GM19438 (cell line): ENCODE measurements around the gene ATN1.

Experiments
- ATAC-seq: cut with Tn5 transposase; IDR thresholded peaks from one replicate; pipeline ENCODE4 v1.9.1; 2021; ENCODE audit warnings: low read depth; ENCODE audit not compliant: unreplicated experiment

Gene ATN1

GRCh38 chr12:6944381-6945186 lies 16.8 kb downstream of the ATN1 start:
- ATAC-seq, result peak; percentile 41

DNA sequence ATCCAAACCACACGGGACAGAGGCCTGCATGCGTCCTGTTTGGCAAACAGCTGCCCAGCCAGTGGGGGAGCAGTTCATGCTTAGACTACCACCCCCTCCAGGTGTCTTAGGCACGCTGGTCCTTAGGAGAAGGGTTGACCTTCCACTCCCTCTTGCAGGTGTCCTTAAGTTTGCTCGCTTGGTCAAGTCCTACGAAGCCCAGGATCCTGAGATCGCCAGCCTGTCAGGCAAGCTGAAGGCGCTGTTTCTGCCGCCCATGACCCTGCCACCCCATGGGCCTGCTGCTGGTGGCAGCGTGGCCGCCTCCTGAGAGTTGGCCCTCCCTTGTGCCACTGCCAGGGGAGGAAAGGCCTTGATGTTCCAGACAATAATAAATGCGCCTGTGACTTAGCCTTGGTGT lies 17.9 kb downstream of the ATN1 start:
- ATAC-seq, result no peak

DNA sequence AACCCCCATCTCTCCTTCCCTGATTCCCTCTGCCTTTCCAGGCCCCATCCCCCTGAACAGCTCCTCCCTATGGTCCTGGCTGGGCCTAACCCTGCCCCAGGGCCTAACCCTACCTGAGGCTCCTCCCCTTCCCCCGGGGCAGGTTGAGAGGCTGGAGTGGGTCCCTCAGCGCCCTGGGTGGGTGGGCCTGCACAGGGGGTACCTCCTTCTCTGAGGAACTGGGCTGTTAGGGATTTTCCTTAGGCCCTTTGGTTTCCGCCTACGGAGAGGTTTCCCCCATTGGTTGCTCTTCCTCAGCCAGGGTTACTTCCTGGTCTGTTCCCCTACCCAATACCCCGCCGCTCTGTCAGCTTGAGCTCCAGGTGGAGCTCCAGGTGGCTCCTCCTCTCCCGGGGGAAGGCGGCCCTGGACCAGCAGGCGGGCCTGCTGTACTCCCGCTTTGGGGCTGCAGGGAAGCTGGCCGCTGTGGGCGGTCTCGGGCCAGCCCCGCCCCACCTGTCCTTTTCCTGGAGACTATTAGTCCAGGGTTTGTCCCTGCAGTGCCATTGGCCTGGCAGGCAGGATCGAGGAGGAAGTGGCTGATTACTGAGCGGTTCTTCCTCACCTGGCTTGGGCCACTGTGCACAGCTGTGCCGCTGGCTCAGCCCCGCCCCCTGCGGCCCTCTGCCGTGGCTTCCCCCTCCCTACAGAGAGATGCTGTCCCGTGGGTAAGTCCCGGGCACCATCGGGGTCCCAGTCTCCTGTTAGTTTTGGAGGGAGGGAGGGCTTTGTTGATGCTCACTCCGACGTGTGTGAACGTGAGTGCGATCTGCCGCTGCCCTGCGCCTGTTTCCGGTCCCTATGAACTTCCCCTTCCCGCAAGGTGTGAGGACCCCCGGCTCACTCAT lies 18.5 kb downstream of the ATN1 start:
- ATAC-seq, result peak; percentile 26

DNA sequence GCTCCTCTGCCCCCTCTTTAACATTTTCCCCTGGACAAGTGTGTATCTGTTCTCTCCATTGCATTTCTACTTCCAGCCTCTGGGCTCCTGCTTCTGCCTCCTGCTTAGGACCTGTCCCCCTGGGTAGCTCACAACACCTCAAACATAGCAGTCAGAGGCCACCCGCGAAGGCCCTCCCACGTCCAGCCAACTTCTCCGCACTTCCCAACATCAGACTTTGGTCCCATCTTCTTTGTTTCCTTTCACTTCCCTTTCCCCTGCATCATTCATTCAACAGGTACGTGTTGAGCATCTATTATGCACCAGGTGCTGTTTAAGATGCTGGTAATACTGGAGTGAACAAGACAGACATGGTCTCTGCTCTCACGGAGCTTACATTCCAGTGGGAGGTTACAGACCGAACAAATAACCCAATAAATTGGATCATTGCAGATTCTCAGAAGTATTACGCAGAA lies 19.2 kb downstream of the ATN1 start:
- no peak for ATAC-seq

DNA sequence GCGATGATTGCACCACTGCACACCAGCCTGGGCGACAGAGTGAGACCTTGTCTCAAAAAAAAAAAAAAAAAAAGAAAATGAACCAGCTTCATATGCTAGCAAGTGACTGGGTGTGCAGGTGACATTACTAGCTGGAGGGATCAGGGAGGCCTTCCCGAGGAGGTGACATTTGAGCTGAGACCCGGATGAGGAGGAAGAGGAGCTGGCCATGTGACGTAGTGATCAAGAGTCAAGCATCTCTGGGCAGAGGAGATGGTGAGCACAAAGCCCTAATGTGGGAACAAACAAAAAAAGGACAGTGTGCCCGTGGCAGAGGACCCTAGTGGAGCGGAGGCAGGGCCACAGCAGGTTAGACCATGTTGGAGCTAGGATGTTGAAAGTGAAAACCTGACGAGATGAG lies 19.9 kb downstream of the ATN1 start:
- no peak for ATAC-seq

- no peak for ATAC-seq
Observed at GRCh38 chr12:6948873-6949594, 21.3 kb downstream of the ATN1 start.

DNA sequence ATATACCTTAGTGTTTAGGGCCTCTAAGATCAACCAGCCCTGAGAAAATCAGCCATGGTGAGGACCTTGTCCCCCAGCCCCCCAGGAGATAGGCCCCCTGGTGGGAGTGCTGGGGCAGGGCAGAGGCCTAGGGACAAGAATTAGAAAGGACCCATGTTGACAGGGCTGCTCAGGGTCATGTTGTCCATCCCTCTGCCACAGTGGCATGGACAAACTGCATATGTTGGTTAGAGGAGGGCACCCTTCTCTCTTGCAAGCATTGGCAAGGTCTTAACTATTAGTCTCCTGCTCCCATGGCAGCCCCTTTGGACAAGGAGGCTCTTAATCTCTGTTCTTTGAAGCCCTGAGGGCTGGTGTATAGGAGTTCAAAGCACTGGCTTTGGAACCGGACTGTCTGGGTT lies 22.6 kb downstream of the ATN1 start:
- ATAC-seq, result no peak

GRCh38 chr12:6950811-6951540 lies 23.2 kb downstream of the ATN1 start, which contains the start of gene PTPN6:
Gene PTPN6 (plus strand): TSS chr12:6951356. CDS start chr12:6951513, 157 bp downstream.
- ATAC-seq, result no peak

- no peak for ATAC-seq
Observed at GRCh38 chr12:6951551-6952120, 23.9 kb downstream of the ATN1 start.

DNA sequence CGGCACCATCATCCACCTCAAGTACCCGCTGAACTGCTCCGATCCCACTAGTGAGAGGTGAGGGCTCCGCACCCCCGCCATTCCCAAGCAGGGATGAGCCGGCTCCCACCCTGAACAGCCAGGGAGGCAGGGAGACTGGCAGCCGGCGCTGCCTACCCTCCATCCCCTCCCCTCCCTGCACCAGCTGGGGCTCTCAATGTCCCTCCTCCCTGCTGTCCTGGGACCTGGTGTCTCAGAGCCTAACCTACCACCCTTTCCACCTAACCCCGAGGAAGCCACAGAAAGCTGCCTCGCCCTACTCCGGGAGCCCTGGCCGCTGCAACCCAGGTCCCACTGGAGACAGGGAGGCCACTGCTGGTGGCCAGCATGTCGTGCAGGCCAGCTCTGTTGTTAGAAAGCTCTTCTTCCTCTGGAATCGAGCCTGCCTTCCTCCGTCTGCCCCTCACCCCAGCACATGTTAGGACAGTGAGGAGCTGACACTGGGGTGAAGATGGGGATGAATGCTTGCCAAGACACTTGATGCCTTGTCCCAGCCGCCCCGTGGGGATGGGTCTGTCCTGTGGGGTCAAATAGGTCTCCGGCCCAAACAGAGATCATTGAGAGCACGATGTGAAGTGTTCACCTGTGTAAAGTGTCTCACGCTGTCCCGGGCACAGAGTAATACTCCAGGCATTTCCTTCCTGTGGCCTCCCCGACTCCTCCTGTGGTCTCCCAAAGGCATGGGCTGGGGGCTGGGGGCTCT lies 24.5 kb downstream of the ATN1 start:
- no peak for ATAC-seq

DNA sequence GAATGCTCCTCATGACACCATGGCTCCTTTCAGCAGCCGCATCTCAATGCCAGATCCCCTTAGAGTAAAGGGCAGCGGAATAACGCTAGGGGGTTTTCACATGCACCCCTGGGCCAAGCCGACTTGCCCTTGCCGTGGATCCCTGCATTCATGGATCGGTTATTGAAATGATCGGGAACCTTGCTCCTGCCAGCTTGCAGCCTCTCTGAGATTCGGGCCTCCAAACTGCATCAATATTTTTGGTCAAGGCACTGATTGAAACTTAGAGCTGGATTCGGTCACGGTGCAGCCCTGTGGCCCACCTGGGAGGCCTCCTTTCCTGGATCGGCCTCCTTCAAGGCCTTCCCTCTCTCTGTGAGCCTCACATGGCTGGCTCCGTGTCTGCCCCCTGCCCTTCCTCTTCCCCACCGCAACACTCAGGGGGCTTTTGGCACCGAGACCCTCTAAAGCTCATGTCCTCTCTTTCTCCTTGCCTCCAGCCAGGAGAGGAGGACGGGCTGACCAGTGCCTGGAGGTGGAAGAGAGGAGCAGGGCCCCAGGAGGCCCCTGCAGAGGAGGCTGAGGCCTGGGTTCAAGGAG lies 25.2 kb downstream of the ATN1 start:
- ATAC-seq, result no peak

DNA sequence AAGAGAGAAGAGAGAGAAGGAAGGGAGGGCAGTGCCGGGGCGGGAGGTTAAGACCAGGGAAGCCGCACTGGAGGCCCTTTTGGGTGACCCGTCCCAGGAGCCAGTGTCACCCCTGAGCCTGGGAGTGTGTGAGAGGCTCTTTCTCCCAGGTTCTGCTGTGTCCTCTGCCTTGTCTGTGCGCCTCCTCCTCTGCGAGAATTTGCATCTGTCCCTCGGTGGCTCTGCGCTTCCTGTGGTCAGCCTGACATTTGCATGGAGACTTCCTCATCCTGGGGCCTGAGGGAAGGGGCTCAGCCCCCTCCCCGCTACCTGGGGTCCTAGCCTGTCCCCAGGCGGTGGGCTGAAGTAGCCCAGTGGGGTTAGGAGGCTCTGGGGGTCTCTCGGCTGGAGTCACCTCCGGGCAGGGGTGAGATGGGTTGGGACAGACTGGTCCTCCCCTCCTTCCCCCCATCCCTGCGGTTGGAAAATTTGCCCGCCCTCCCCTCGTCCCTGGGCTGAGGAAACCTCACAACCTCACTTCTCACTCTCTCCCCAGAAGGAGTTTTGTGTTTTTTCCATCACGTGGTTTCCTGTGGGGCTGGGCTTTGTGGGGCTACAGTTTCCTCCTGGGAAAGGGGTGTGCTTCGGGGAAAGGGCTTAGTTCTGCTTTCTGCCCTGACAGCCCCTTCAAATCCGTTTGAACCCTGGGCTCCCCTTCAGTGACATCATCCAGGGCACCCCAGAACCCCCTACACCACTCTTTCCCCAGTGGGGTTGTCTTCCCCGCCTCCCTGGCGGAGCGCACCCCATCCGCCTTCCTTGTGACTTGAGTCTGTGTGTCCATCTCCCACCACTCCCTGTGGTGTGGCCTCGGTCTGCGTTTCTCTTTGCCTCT lies 25.9 kb downstream of the ATN1 start:
- peak; percentile 47 for ATAC-seq

DNA sequence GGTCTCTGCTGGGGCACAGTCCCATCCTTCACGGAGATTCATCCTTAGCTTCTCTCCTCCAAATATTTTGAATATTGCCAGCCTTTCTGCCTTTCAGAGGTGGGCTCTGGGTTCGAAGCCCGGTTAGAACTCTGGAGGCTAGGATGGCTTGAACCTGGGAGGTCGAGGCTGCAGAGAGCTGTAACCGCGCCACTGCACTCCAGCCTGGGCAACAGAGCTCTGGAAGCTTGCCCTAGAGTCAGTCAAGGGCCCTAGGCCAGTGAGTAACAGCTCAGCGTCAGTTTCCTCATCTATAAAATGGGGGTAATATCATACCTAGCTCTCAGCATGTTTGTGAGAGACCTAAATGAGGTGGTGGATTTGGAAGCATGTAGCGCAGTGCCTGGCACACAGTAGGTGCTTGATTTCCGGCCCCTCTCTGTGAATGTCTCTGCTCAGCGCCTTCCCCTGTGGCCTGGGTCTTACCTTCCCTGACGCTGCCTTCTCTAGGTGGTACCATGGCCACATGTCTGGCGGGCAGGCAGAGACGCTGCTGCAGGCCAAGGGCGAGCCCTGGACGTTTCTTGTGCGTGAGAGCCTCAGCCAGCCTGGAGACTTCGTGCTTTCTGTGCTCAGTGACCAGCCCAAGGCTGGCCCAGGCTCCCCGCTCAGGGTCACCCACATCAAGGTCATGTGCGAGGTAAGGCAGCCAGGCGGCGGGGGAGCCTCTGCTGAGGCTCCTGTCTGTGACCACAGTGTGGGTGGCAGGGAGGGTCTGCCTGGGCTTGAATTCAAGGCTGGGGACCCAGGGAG lies 26.8 kb downstream of the ATN1 start:
- no peak for ATAC-seq

GRCh38 chr12:6955108-6956020 lies 27.6 kb downstream of the ATN1 start:
- no peak for ATAC-seq

GRCh38 chr12:6956021-6956727 lies 28.4 kb downstream of the ATN1 start:
- no peak for ATAC-seq
